Ascending aorta (tissue), 2 donors: ENCODE measurements around the gene HSDL1. TPM values are rescaled to one million over a fixed set of nuclear protein-coding genes. Genes with fewer than 3 reads are reported as not detected.

Experiments used
- DNase-seq, 2 donors: peaks; one replicate each; pipeline ENCODE4 v3.0.0-alpha.2; 2019; ENCODE audit warnings: low spot score in 2 of 2
- H3K27ac ChIP-seq, 2 donors: fragments of 200-600 bp; sonication (generic); one replicate each; pipeline ENCODE4 v1.5.1; 2016 to 2017; ENCODE audit warnings: mild to moderate bottlenecking in 1 of 2
- H3K27me3 ChIP-seq: fragments of 200-600 bp; sonication (generic); one replicate; pipeline ENCODE4 v1.5.1; 2017
- H3K36me3 ChIP-seq, 2 donors: fragments of 200-600 bp; sonication (generic); one replicate each; pipeline ENCODE4 v1.5.1; 2016
- H3K4me1 ChIP-seq, 2 donors: fragments of 200-600 bp; sonication (generic); one replicate each; pipeline ENCODE4 v1.5.1; 2016 to 2017; ENCODE audit warnings: mild to moderate bottlenecking in 1 of 2
- H3K4me3 ChIP-seq, 2 donors: fragments of 200-600 bp; sonication (generic); one replicate each; pipeline ENCODE4 v1.5.1; 2016 to 2017; ENCODE audit warnings: mild to moderate bottlenecking in 1 of 2
- H3K9me3 ChIP-seq, 2 donors: fragments of 200-600 bp; sonication (generic); one replicate each; pipeline ENCODE4 v1.5.1; 2016
- CTCF ChIP-seq, 3 experiments: fragments of 200-600 bp in 2 of 3; fragments of 450-650 bp in 1 of 3; sonication (generic) in 2 of 3; IDR thresholded peaks; one replicate each; pipeline ENCODE4 v1.5.1; 2016 to 2019; ENCODE audit warnings: antibody characterized with exemption in 3 of 3, mild to moderate bottlenecking in 1 of 3, moderate library complexity in 1 of 3
- intact Hi-C: fragments of 100-400 bp; cut with DNase I; formaldehyde crosslinking; loops from one replicate; pipeline ENCODE4 v1.15.1; 2023
- total RNA-seq: library from RNA; depleted of rRNA; stranded (reverse); fragments of >200 nt; gene quantifications from one replicate; pipeline ENCODE4 v1.1.0, GENCODE V29; 2016

The HSDL1 gene
- total RNA-seq, 1 donor from 2014 or later: 12.0 TPM

GRCh38 chr16:84086341-84086740, 58.6 kb downstream of the HSDL1 start:
- no peak overlapping the region for H3K27ac ChIP-seq
- no peak overlapping the region for H3K4me3 ChIP-seq
- no peak for DNase-seq
- no peaks in the 10 kb centered on the region for H3K27me3 ChIP-seq
- intact Hi-C loops: no loop called here
- H3K36me3 ChIP-seq: peaks cover 47 to 77% of the 10 kb centered on the region in 2 donors
- H3K9me3 ChIP-seq: no peaks in the 10 kb centered on the region
- no peak for TF ChIP-seq CTCF (IDR thresholded peaks at IDR 0.05)
- peaks cover 4 to 5% of the 10 kb centered on the region in 2 donors for H3K4me1 ChIP-seq

GRCh38 chr16:84085773-84086172, 59.2 kb downstream of the HSDL1 start:
- Histone ChIP-seq H3K4me3 (no peak overlapping the region), H3K9me3 (no peaks in the 10 kb centered on the region), H3K36me3 (peaks cover 47 to 77% of the 10 kb centered on the region in 2 donors), H3K4me1 (peaks cover 4 to 5% of the 10 kb centered on the region in 2 donors), H3K27me3 (no peaks in the 10 kb centered on the region), H3K27ac (no peak overlapping the region)
- intact Hi-C loops: no loop called here
- no peak for DNase-seq
- no peak for TF ChIP-seq CTCF (IDR thresholded peaks at IDR 0.05)

GRCh38 chr16:84085271-84085667, 59.7 kb downstream of the HSDL1 start:
- no peak overlapping the region for H3K4me3 ChIP-seq
- intact Hi-C loops: no loop called here
- peaks cover 48 to 77% of the 10 kb centered on the region in 2 donors for H3K36me3 ChIP-seq

GRCh38 chr16:84084570-84085270, 60.3 kb downstream of the HSDL1 start:
- intact Hi-C loops: loop anchor here (1.0 kb wide), 1 partner anchor 103 kb away; the partner anchor contains the start of gene TAF1C
- peaks cover 46 to 77% of the 10 kb centered on the region in 2 donors for H3K36me3 ChIP-seq
- no peak for DNase-seq
- no peak overlapping the region for H3K4me3 ChIP-seq
- peak in 2 of 3 experiments; percentile 50 to 55 for TF ChIP-seq CTCF (IDR thresholded peaks at IDR 0.05)
- H3K27me3 ChIP-seq: no peaks in the 10 kb centered on the region
- no peaks in the 10 kb centered on the region for H3K9me3 ChIP-seq
- no peak overlapping the region for H3K27ac ChIP-seq
- peaks cover 4 to 5% of the 10 kb centered on the region in 2 donors for H3K4me1 ChIP-seq

More at GRCh38 chr16:84085271-84085667, 59.7 kb downstream of the HSDL1 start:
- DNase-seq: no peak
- no peaks in the 10 kb centered on the region for H3K9me3 ChIP-seq
- no peak overlapping the region for H3K27ac ChIP-seq
- TF ChIP-seq CTCF (IDR thresholded peaks at IDR 0.05): no peak
- no peaks in the 10 kb centered on the region for H3K27me3 ChIP-seq
- peaks cover 4 to 5% of the 10 kb centered on the region in 2 donors for H3K4me1 ChIP-seq

GRCh38 chr16:84082835-84083569, 62.0 kb downstream of the HSDL1 start:
- Histone ChIP-seq H3K4me1 (peaks cover 4 to 5% of the 10 kb centered on the region in 2 donors), H3K27me3 (no peaks in the 10 kb centered on the region), H3K27ac (peak overlapping the region; percentile 55 to 64), H3K36me3 (peaks cover 34 to 74% of the 10 kb centered on the region in 2 donors), H3K9me3 (no peaks in the 10 kb centered on the region), H3K4me3 (peak overlapping the region in 1 of 2 donors; percentile 28)
- no peak for TF ChIP-seq CTCF (IDR thresholded peaks at IDR 0.05)
- DNase-seq: peak in 1 of 2 donors; percentile 64
- intact Hi-C loops: no loop called here
